Ammon's horn (tissue), 1 donor: Measurements from ENCODE around the gene NXF3.
"Not testable (repeated sequence)": the region's sequence is repeated elsewhere in the genome, so short reads cannot be mapped to it uniquely, and the experiment has no call there.

Experiments
- DNase-seq: peaks from one replicate; pipeline ENCODE4 v3.0.0-alpha.2; 2016; ENCODE audit warnings: low spot score

Gene NXF3

GRCh38 chrX:103092942-103093341, at the start of gene NXF3:
NXF3 (minus strand) TSS chrX:103093143; CDS start chrX:103093023, 120 bp downstream.
- DNase-seq = no peak

GRCh38 chrX:103136528-103136927, 43.6 kb upstream of the NXF3 start:
- not testable (repeated sequence) for DNase-seq

GRCh38 chrX:103124284-103124683, 31.3 kb upstream of the NXF3 start:
- no peak for DNase-seq

GRCh38 chrX:103120748-103121147, 27.8 kb upstream of the NXF3 start:
- DNase-seq = no peak

DNA sequence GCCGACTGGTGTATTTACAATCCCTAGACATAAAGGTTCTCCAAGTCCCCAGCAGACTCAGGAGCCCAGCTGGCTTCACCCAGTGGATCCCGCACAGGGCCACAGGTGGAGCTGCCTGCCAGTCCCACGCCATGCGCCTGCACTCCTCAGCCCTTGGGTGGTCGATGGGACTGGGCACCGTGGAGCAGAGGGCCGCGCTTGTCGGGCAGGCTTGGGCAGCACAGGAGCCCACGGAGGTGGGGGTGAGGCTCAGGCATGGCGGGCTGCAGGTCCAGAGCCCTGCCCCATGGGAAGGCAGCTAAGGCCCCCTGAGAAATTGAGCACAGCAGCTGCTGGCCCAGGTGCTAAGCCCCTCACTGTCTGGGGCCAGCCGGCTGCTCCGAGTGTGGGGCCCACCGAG, 24.0 kb upstream of the NXF3 start:
- not testable (repeated sequence) for DNase-seq

DNA sequence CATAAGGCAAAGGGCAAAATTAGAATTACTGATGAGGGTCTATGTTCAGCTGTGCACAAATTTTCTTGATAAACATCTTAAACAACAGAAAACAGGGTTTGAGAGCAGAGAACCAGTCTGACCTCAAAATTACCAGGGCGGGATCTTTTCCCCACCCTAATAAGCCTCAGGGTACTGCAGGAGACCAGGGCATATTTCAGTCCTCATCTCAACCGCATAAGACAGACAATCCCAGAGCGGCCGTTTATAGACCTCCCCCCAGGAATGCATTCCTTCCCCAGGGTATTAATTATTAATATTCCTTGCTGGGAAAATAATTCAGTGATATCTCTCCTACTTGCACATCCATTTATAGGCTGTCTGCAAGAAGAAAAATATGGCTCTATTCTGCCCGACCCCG, 16.6 kb upstream of the NXF3 start:
- DNase-seq = not testable (repeated sequence)

DNA sequence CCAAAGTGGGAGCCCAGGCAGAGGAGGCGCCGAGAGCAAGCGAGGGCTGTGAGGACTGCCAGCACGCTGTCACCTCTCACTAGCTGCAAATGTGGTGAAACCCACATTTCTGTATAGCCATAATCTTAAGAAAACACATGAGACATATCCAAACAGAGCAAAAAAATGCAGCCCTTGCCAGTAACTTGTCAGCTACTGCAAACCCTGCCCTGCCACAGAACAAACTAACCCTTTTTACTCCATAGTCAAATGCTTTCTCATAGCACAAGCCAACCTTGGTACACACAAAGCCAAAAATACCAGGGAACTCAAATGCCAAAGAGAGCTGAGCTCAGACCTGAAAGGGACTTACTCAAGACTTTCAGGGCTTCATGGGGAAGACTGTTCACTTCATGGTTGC, 14.9 kb upstream of the NXF3 start:
- DNase-seq = no peak

- not testable (repeated sequence) for DNase-seq
Measured at GRCh38 chrX:103107227-103107737, 14.3 kb upstream of the NXF3 start.

DNA sequence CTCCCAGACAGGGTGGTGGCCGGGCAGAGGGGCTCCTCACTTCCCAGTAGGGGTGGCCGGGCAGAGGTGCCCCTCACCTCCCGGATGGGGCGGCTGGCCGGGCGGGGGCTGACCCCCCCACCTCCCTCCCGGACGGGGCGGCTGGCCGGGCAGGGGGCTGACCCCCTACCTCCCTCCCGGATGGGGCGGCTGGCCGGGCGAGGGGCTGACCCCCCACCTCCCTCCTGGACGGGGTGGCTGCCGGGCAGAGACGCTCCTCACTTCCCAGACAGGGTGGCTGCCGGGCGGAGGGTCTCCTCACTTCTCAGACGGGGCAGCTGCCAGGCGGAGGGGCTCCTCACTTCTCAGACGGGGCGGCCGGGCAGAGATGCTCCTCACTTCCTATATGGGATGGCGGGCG, 11.4 kb upstream of the NXF3 start:
- DNase-seq = not testable (repeated sequence)

- DNase-seq = not testable (repeated sequence)
Measured at GRCh38 chrX:103103866-103104265, 10.9 kb upstream of the NXF3 start.

- no peak for DNase-seq
Measured at GRCh38 chrX:103101299-103102042, 8.5 kb upstream of the NXF3 start.

DNA sequence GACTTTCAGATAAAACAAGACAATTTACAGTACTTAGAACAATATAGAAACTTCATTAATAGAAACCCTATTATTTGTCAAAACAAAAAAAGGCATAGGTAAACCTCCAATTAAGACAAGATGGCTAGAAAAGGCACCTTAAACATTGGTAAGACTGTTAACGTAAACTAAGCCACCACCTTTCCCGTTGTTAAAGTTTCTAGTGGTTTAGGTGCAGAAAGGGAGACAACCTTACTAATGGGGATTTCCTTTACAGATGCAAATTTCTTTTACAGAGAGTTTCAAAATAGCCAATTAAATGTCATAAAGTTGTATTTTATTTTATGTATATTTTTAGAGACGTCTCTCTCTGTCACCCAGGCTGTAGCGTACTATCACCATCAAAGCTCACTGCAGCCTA, 7.5 kb upstream of the NXF3 start:
- DNase-seq = no peak

GRCh38 chrX:103099691-103100090, 6.7 kb upstream of the NXF3 start:
- DNase-seq = no peak

- DNase-seq = no peak
Measured at GRCh38 chrX:103098488-103098887, 5.5 kb upstream of the NXF3 start.

DNA sequence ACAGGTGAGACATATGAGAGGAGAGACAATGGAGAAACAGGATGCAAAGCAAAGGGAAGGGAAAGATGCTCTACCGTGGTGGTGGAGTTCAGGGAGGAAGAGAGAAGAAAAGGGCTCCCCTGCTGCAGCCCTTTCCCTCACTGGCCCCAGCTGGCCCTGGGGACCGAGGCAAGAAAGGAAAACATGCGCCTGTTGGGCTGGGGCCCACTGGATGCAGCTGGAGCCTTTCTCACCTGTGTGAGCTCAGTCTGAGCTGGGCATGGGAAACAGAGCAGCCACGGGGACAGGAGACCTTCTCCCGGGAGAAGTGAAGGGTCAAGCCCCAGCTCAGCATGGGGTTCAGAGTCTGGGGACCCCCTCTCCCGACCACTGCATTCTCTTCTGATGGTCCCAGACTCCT, 11.9 kb downstream of the NXF3 start:
- no peak for DNase-seq

GRCh38 chrX:103073467-103073866, 19.5 kb downstream of the NXF3 start:
- DNase-seq = no peak

GRCh38 chrX:103066606-103067005, 26.3 kb downstream of the NXF3 start:
- DNase-seq = no peak

DNA sequence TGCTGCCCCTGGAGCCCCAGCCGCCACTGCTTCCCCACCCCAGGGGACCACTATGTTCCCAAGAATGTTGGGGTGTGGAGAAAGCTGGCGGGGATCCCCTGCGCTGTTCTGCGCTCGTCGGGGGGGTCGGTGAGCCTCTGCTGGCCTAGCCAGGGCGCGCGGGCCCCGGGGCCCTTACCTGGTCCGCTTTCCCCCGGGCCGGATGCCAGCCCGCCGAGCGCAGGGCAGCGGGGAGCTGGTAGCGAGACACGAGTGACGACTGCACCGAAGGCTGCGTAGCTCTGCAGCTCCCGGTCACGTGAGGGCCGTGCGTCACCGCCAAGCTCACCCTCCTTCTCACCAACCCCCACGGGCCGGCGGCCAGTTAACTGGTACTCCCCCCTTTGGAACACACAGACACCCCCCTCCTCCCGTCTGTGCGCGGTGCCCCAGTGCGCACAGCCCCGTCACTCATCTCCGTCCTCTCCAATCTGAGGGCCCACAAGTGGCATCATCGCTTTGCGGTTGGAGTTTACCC, 29.0 kb downstream of the NXF3 start, which contains the start of gene BEX1:
Gene BEX1, minus strand, starts transcription at position 254 of the 517 bp plus-strand sequence. CDS start 897 bp downstream, outside the sequence.
- DNase-seq = peak; percentile 90

- peak; percentile 6 for DNase-seq
Measured at GRCh38 chrX:103063191-103063845, 29.6 kb downstream of the NXF3 start.

- no peak for DNase-seq
Measured at GRCh38 chrX:103061486-103061885, 31.5 kb downstream of the NXF3 start.

DNA sequence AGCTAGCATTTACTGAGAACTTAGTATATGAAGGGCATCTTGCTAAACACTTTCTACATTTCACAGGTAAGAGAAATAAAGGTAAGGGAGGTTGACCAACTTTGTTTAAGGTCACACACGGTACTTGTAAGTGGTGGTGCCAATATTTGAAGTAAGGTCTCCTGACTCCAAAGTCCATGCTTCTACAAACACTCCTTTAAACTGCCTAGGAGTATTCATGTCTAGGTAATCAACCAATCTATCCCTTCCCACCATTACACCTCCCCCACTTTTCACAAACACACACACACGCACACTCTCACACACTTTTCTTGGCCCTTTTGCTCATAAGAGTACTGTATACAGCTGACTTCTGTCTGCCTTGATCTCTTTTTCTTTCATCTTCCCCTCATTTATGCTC, 36.0 kb downstream of the NXF3 start:
- DNase-seq = no peak

- no peak for DNase-seq
Measured at GRCh38 chrX:103052625-103053024, 40.3 kb downstream of the NXF3 start.

DNA sequence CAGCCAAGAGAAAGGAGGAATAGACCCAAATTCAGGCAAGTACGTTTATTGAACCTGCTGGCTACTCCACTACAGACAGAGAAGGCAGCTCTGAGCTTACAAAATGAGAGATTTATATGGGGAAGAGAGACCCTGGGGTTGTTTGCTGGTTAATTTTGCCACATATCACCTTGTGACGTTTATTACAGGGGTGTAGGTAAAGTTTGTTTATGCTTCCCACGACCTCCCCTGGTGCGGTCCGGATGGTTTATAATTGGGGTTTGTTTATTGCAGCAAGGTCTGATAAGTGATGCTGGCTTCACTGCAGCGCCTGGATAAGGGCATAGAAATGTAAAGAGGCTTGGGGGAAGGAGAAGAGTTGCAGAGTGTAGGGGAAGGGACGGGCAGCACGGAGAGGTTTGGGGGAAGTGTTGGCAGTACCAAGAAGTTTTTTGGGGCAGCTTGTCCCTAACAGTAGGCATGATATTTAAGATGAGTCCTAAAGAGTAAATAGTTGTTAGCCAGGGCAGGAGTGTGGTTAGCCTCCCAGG, 41.6 kb downstream of the NXF3 start:
- DNase-seq = no peak
